ENCODE results near the gene VKORC1L1.
"Not testable (repeated sequence)": the region's sequence is repeated elsewhere in the genome, so short reads cannot be mapped to it uniquely, and the experiment has no call there.

GRCh38 chr7:65884983-65885382 lies 12.1 kb downstream of the VKORC1L1 start:
- not testable (repeated sequence) for TF ChIP-seq POLR2A (IDR thresholded peaks at IDR 0.05; ENCODE audit: borderline replicate concordance, extremely low read depth, insufficient read depth, insufficient read length); CTCF (IDR thresholded peaks at IDR 0.05 in 2 of 3, conservative IDR thresholded peaks at IDR 0.05 in 1 of 3; ENCODE audit: borderline replicate concordance in 1 of 3, insufficient read depth in 1 of 3, low read depth in 2 of 3, low read length in 2 of 3); POLR2AphosphoS5 (IDR thresholded peaks at IDR 0.05; ENCODE audit: low read depth, low read length); EZH2 (IDR thresholded peaks at IDR 0.05); EZH2phosphoT487 (IDR thresholded peaks at IDR 0.05; ENCODE audit: borderline replicate concordance); YY1 (IDR thresholded peaks at IDR 0.05; ENCODE audit: extremely low read depth, insufficient replicate concordance, low read depth, low read length); MAX (IDR thresholded peaks at IDR 0.05); EGR1 (IDR thresholded peaks at IDR 0.05; ENCODE audit: low read depth); SIN3A (IDR thresholded peaks at IDR 0.05; ENCODE audit: low read depth); RAD21 (IDR thresholded peaks at IDR 0.05; ENCODE audit: low read depth)

Data from HCT116 (cell line).